GM12872 (cell line): ENCODE results near the gene RECK.

Source experiments
- TF ChIP-seq, protein P1 (sequence below): IDR thresholded peaks from 3 replicates; pipeline ENCODE4 v1.5.1; 2011; ENCODE audit warnings: low read depth, mild to moderate bottlenecking, low read length, moderate library complexity; ENCODE audit not compliant: insufficient read depth

The RECK gene

DNA sequence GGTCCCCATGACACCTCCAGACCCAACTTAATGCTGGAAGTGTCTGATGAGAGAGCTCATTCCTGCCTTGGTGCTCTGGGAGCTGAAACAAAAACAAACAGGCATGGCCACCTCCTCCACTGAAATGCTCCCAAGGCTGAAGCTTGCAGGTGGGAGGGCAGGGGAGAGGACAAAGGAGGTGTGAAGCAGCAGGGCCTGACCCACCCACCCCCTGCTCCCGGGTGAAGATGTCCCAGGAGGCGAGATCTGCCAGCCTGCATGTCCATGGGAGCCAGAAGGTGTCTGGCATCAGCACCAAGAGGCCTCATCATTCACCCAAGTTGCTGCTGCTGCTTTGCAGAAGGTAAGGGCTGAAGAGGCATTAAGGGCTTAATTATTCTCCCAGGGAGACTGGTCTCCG lies 128.3 kb downstream of the RECK start:
- TF ChIP-seq, protein P1, sequence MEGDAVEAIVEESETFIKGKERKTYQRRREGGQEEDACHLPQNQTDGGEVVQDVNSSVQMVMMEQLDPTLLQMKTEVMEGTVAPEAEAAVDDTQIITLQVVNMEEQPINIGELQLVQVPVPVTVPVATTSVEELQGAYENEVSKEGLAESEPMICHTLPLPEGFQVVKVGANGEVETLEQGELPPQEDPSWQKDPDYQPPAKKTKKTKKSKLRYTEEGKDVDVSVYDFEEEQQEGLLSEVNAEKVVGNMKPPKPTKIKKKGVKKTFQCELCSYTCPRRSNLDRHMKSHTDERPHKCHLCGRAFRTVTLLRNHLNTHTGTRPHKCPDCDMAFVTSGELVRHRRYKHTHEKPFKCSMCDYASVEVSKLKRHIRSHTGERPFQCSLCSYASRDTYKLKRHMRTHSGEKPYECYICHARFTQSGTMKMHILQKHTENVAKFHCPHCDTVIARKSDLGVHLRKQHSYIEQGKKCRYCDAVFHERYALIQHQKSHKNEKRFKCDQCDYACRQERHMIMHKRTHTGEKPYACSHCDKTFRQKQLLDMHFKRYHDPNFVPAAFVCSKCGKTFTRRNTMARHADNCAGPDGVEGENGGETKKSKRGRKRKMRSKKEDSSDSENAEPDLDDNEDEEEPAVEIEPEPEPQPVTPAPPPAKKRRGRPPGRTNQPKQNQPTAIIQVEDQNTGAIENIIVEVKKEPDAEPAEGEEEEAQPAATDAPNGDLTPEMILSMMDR = no peak

DNA sequence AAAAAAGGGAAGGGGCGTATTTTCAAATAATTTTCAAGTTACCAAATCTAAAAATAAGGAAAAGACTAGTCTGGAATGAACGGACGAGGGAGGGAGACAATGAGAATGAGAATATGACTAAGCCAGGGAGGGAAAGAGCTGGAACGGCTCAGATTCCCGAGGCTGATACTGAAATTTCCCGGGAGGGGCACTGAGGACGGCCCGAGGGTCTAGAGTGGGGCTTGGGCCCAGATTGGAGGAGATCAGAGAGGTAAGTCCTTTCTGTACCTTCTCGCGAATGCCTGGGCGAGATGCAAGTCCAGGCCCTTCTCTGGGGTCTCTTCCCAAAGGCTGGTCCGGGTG lies 129.1 kb downstream of the RECK start:
- TF ChIP-seq, protein P1 = no peak

- TF ChIP-seq, protein P1 = peak; percentile 79
Measured at GRCh38 chr9:36166168-36166927, 129.6 kb downstream of the RECK start.

- TF ChIP-seq, protein P1 = no peak
Measured at GRCh38 chr9:36169166-36169565, 132.5 kb downstream of the RECK start, which contains the start of gene CCIN. CCIN (plus strand) TSS chr9:36169388; CDS start chr9:36169503, 115 bp downstream.

DNA sequence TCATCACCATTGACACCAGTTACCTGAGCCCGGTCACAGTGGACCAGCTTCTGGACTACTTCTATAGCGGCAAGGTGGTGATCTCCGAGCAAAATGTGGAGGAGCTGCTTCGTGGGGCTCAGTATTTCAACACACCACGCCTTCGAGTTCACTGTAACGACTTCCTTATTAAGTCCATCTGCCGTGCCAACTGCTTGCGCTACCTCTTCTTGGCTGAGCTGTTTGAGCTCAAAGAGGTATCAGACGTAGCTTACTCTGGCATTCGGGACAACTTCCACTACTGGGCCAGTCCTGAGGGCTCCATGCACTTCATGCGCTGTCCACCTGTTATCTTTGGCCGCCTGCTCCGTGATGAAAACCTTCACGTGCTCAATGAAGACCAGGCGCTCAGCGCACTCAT lies 133.0 kb downstream of the RECK start:
- TF ChIP-seq, protein P1 = no peak

DNA sequence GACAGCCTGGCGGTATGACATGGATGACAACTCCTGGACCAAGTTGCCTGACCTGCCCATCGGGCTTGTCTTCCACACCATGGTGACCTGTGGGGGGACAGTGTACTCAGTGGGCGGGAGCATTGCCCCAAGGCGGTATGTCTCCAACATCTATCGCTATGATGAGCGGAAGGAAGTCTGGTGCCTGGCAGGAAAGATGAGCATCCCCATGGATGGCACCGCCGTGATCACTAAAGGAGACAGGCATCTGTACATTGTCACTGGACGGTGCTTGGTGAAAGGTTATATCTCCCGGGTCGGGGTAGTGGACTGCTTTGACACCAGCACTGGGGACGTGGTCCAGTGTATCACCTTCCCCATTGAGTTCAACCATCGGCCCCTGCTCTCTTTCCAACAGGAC lies 133.8 kb downstream of the RECK start:
- TF ChIP-seq, protein P1 = no peak

DNA sequence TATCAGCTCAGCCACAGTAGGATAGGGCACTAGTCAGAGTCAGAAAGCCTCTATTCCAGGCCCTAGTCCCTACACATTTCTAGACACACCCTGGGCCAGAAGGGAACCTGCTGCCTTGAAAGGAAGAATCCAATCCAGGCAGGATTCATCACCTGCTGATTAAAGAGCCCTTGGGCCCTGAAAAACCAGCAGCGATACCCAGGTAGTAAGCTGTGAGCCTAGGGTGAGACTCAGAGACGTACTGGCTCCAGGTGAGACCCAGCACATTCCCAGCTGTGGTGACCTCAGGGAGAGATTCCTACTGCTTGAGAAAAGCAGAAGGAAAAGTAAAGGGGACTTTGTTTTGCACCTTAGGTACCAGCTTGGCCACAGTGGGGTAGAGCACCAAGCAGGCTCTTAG lies 137.1 kb downstream of the RECK start:
- TF ChIP-seq, protein P1 = no peak
